AG04449 (cell line): ENCODE results near the gene PISD.

ENCODE experiments used
- CTCF ChIA-PET: fragments of 350-600 bp; formaldehyde crosslinking; extraction: SDS; loops from one replicate; lab custom pipeline; 2021; ENCODE audit warnings: antibody characterized with exemption; lab: Yijun Ruan, JAX
- POLR2A ChIA-PET: fragments of 400-600, 350-600 bp; formaldehyde crosslinking; extraction: SDS; loops from one replicate; lab custom pipeline; 2020; ENCODE audit warnings: antibody characterized with exemption, inconsistent platforms; lab: Yijun Ruan, JAX
- DNase-seq: peaks from one replicate; pipeline ENCODE4 v3.0.0-alpha.2; 2010; ENCODE audit warnings: low read depth, low spot score
- H3K4me3 ChIP-seq: 2 replicates; pipeline ENCODE4 v1.5.1; 2011; ENCODE audit warnings: low read depth, mild to moderate bottlenecking, control low read depth, low read length
- CTCF ChIP-seq: IDR thresholded peaks from one replicate; pipeline ENCODE4 v1.5.1; 2011; ENCODE audit warnings: mild to moderate bottlenecking, moderate library complexity, low read length, control low read depth, inconsistent platforms; ENCODE audit not compliant: insufficient read depth; ENCODE audit errors: missing control alignments

The PISD gene

GRCh38 chr22:31635638-31636306 is 26.2 kb downstream of the PISD start:
- no peak for DNase-seq
- ChIA-PET CTCF (interaction anchor here (1.2 to 11.6 kb wide), 9 partner anchors 11 to 334 kb away, joined by 3 to 417 read pairs (median 6); no protein-coding TSS in a partner anchor), POLR2A (no interaction called here)
- H3K4me3 ChIP-seq = no peak overlapping the region
- TF ChIP-seq CTCF = no peak

DNA sequence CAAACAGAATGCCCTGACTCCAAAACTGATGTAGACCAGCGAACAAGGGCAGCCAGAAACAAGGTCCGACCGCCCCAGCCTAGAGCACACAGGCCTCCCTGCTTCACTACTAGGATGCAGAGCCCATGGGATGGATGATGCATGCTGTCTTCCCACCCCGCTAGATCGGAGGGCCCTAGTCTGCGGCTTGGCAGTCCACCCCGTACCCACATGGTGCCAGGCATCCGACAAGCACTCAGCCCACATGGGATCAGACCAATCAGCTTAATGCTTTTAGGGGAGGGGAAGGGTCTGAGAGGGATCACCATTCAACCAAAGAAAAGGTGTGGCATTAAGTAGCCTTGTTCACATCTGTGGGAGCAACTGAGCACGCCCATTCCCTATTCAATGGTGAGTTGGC is 30.6 kb downstream of the PISD start:
- no peak for DNase-seq
- TF ChIP-seq CTCF = no peak
- peak overlapping the region; percentile 76 for H3K4me3 ChIP-seq
- ChIA-PET POLR2A (interaction anchor here (1.1 to 1.2 kb wide), 2 partner anchors 14 to 31 kb away, joined by 4 read pairs; partner anchors contain the start of gene PISD), CTCF (interaction anchor here (0.9 to 11.6 kb wide), 11 partner anchors 9 to 180 kb away, joined by 3 to 417 read pairs (median 4); no protein-coding TSS in a partner anchor)

DNA sequence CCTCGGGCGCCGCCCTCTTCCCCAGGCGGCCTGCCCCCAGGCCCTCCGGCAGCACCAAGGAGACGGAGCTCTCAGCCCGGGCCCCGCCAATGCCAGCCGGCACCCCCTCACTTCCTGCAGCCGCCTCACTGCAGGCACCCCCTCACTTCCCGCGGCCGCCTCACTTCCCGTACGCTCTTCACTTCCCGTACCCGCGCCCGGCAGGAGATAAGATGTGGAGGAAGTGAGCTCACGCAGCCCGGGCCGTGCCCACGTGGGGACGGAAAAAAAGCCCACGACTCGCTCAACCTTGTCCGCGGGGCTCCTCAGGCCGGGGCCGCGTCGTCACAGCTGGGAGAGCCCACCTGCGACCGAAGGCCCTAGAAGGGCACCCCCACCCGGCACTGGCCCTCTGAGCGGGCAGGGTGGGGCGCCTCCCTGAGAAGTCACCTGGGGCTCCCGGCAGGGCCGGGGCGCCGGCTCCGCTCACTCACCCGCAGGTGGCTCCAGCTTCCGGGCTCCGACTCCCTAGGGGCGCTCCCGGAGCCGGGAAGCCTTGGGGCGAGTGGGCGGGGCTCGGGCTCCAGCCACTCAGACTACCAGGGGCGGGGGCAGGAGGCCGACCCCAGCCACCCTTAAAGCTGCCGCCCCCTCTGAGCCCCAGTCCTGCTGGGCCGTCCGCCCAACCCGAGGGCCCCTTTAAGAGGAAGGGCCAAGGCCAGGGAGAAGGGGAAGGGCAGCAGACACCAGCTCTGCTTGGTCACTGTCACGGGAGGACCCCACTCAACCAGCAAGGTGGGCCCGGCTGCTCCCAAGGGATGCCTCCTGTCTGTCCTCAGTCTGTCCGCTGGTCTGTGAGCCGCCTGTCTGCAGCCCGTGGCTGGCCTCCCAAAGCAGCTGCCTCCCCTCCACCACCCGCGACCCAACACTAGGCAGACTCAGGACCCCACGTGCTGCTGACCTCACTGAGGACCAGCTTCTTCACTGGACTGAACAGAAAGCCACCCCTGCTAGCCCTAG is 31.4 kb downstream of the PISD start:
- POLR2A ChIA-PET = interaction anchor here (1.1 to 1.3 kb wide), 5 partner anchors 13 to 46 kb away, joined by 3 to 7 read pairs (median 4); partner anchors contain the start of gene PISD
- CTCF ChIA-PET = interaction anchor here (0.9 to 11.6 kb wide), 17 partner anchors 10 to 179 kb away, joined by 3 to 417 read pairs (median 3); no protein-coding TSS in a partner anchor
- DNase-seq = no peak
- no peak for TF ChIP-seq CTCF
- H3K4me3 ChIP-seq = peak overlapping the region; percentile 76

DNA sequence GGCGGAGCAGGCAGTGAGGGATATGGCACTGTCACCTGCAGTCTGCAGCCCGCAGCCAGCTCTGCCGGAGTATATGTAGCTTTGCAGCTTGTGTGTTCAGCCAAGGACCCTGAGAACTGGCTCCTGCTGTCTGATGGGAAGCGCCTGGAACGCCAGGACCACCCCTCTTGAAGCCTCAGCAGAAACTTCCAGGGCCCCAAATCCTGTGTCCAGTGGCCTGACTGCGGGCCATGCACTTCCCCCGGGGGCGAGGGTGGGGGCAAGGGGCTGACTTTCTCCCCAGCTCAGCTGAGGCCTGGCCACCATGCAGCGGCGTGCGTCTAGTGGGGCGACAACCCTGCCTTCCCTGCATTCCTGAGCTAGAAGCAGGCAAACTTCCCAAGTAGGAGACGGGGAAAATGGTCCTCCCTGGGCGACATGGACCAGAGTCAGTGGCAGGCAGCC is 32.3 kb downstream of the PISD start:
- DNase-seq = no peak
- ChIA-PET POLR2A (interaction anchor here (0.6 to 1.3 kb wide), 4 partner anchors 10 to 45 kb away, joined by 3 to 7 read pairs (median 3); no protein-coding TSS in a partner anchor), CTCF (interaction anchor here (1.2 to 11.6 kb wide), 10 partner anchors 11 to 71 kb away, joined by 3 to 417 read pairs (median 4); no protein-coding TSS in a partner anchor)
- no peak for TF ChIP-seq CTCF
- peak overlapping the region; percentile 76 for H3K4me3 ChIP-seq

DNA sequence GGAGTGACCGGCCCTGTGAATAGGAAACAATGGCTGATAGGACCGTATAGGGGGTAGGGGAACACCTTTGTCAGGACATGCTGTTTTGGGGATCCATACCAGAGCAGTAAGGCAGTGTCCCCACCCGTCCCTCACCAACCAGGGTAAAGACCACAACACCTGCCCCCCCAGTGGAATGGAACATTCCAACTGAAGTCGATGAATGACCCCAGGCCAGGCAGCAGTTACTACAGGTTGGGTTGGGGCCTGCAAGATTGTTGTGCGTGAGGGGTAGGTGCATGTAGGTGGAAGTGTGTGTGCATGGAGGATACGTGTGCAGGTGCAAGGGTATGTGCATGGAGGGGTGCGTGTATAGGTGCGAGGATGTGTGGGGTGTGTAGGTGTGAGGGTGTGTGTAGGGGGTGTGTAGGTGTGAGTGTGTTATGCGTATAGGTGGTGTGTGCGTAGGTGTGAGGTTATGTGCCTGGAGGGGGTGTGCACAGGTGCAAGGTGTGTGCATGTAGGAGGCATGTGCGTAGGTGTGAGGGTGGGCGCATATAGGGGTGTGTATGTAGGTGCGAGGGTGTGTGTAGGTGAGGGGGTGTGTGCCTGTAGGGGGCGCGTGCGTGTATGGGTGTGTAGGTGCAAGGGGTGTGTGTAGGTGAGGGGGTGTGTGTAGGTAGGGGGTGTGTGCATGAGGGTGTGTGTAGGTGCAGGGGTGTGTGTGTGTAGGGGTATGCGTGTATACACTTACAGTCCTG is 32.9 kb downstream of the PISD start:
- ChIA-PET POLR2A (interaction anchor here (0.6 kb wide), 1 partner anchor 9 kb away, joined by 3 read pairs; no protein-coding TSS in a partner anchor), CTCF (interaction anchor here (1.2 to 11.6 kb wide), 7 partner anchors 11 to 71 kb away, joined by 3 to 417 read pairs (median 5); no protein-coding TSS in a partner anchor)
- H3K4me3 ChIP-seq = peak overlapping the region; percentile 76

More for the DNA sequence above, 32.9 kb downstream of the PISD start:
- DNase-seq = no peak
- TF ChIP-seq CTCF = no peak
